ENCODE data around the gene LUZP4. TPM values are rescaled to one million over a fixed set of nuclear protein-coding genes. Genes with fewer than 3 reads are reported as not detected.

Gene LUZP4
- total RNA-seq, 1 experiment from 2014 or later = not detected

GRCh38 chrX:115266300-115266699 is 23.2 kb upstream of the LUZP4 start:
- Histone ChIP-seq H3K4me2 (ENCODE audit: low read length) (no peak overlapping the region), H2AFZ (ENCODE audit: low read depth, low read length, poor library complexity, severe bottlenecking) (no peak overlapping the region), H3K9me2 (ENCODE audit: insufficient read depth) (no peaks in the 10 kb centered on the region), H3K27me3 (ENCODE audit: insufficient read depth, low read length) (no peaks in the 10 kb centered on the region), H3K4me1 (ENCODE audit: control insufficient read depth in 1 of 2, insufficient read depth in 2 of 2, low read length in 2 of 2) (no peaks in the 10 kb centered on the region), H3K79me2 (ENCODE audit: insufficient read depth, low read length) (no peaks in the 10 kb centered on the region), H3K36me3 (ENCODE audit: control insufficient read depth in 1 of 2, insufficient read depth in 2 of 2, low read length in 2 of 2) (no peaks in the 10 kb centered on the region), H4K20me1 (ENCODE audit: insufficient read depth) (no peaks in the 10 kb centered on the region), H3K9me3 (ENCODE audit: control insufficient read depth in 1 of 2, insufficient read depth in 1 of 2, low read depth in 1 of 2, low read length in 2 of 2) (no peaks in the 10 kb centered on the region), H3K4me3 (replicated peaks in 1 of 2; ENCODE audit: low read depth in 1 of 2, low read length in 2 of 2) (no peak overlapping the region), H3K9ac (ENCODE audit: low read length) (no peak overlapping the region), H3K27ac (ENCODE audit: low read depth, low read length) (no peak overlapping the region)
- DNase-seq (ENCODE audit: low read depth, low spot score) (no peak), ATAC-seq (no peak)
- POLR2A ChIA-PET = no interaction called here
- no peak for TF ChIP-seq SIN3A (IDR thresholded peaks at IDR 0.05; ENCODE audit: low read depth)
- no peak for TF ChIP-seq RAD21 (IDR thresholded peaks at IDR 0.05; ENCODE audit: low read depth)
- TF ChIP-seq CBX3 (IDR thresholded peaks at IDR 0.05; ENCODE audit: low read depth) = no peak
- no peak for TF ChIP-seq JUND (IDR thresholded peaks at IDR 0.05)
- TF ChIP-seq REST (IDR thresholded peaks at IDR 0.05; ENCODE audit: low read depth) = no peak
- no peak for TF ChIP-seq EGR1 (IDR thresholded peaks at IDR 0.05; ENCODE audit: low read depth)
- no peak for TF ChIP-seq EZH2phosphoT487 (IDR thresholded peaks at IDR 0.05; ENCODE audit: borderline replicate concordance)
- TF ChIP-seq POLR2A (IDR thresholded peaks at IDR 0.05; ENCODE audit: borderline replicate concordance, extremely low read depth, insufficient read depth, insufficient read length) = no peak
- TF ChIP-seq, protein P1, sequence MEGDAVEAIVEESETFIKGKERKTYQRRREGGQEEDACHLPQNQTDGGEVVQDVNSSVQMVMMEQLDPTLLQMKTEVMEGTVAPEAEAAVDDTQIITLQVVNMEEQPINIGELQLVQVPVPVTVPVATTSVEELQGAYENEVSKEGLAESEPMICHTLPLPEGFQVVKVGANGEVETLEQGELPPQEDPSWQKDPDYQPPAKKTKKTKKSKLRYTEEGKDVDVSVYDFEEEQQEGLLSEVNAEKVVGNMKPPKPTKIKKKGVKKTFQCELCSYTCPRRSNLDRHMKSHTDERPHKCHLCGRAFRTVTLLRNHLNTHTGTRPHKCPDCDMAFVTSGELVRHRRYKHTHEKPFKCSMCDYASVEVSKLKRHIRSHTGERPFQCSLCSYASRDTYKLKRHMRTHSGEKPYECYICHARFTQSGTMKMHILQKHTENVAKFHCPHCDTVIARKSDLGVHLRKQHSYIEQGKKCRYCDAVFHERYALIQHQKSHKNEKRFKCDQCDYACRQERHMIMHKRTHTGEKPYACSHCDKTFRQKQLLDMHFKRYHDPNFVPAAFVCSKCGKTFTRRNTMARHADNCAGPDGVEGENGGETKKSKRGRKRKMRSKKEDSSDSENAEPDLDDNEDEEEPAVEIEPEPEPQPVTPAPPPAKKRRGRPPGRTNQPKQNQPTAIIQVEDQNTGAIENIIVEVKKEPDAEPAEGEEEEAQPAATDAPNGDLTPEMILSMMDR (IDR thresholded peaks at IDR 0.05 in 2 of 3, conservative IDR thresholded peaks at IDR 0.05 in 1 of 3; ENCODE audit: borderline replicate concordance in 1 of 3, insufficient read depth in 1 of 3, low read depth in 2 of 3, low read length in 2 of 3) = no peak
- no peak for TF ChIP-seq YY1 (IDR thresholded peaks at IDR 0.05; ENCODE audit: extremely low read depth, insufficient replicate concordance, low read depth, low read length)
- TF ChIP-seq CEBPB (IDR thresholded peaks at IDR 0.05; ENCODE audit: low read depth) = no peak
- TF ChIP-seq TCF7L2 (IDR thresholded peaks at IDR 0.05; ENCODE audit: borderline replicate concordance, extremely low read depth, insufficient read depth, insufficient read length) = no peak
- TF ChIP-seq EZH2 (IDR thresholded peaks at IDR 0.05) = no peak
- TF ChIP-seq ATF3 (IDR thresholded peaks at IDR 0.05) = no peak
- TF ChIP-seq ZBTB33 (IDR thresholded peaks at IDR 0.05; ENCODE audit: extremely low read depth, insufficient replicate concordance, low read length) = no peak
- no peak for TF ChIP-seq FOSL1 (IDR thresholded peaks at IDR 0.05; ENCODE audit: low read depth)
- no peak for TF ChIP-seq SRF (IDR thresholded peaks at IDR 0.05; ENCODE audit: low read depth)
- no peak for TF ChIP-seq POLR2AphosphoS5 (IDR thresholded peaks at IDR 0.05; ENCODE audit: low read depth, low read length)
- no peak for TF ChIP-seq SP1 (IDR thresholded peaks at IDR 0.05; ENCODE audit: low read depth)
- TF ChIP-seq, protein P2, sequence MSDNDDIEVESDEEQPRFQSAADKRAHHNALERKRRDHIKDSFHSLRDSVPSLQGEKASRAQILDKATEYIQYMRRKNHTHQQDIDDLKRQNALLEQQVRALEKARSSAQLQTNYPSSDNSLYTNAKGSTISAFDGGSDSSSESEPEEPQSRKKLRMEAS (IDR thresholded peaks at IDR 0.05) = no peak
- CTCF ChIA-PET = no interaction called here
- no TSS peak for BruUV-seq (replicated peaks)
- RAD21 ChIA-PET (ENCODE audit: low non-redundant PET in 1 of 2, low total read pairs in 2 of 2, uncharacterized antibody in 2 of 2, unreplicated experiment in 2 of 2) = no interaction called here
- intact Hi-C loops (cut with micrococcal nuclease) = no loop called here

All from HCT116 (cell line).